HAP-1 (cell line): ENCODE measurements around the gene PDHB.

Experiments used
- DNase-seq, 2 experiments: peaks; one replicate each; pipeline ENCODE4 v3.0.0-alpha.2; 2016 to 2020; ENCODE audit warnings: low spot score in 2 of 2
- H3K27me3 ChIP-seq: fragments of 250-450 bp; sonication (Bioruptor Pico); 2 replicates; pipeline ENCODE4 v1.5.1; 2020; ENCODE audit warnings: low read depth, mild to moderate bottlenecking, moderate library complexity
- H3K36me3 ChIP-seq: fragments of 250-450 bp; sonication (Bioruptor Pico); replicated peaks from 2 replicates; pipeline ENCODE4 v1.5.1; 2020; ENCODE audit warnings: mild to moderate bottlenecking
- H3K4me1 ChIP-seq: fragments of 250-450 bp; sonication (Bioruptor Pico); 2 replicates; pipeline ENCODE4 v1.5.1; 2020; ENCODE audit warnings: mild to moderate bottlenecking
- H3K4me3 ChIP-seq: fragments of 250-450 bp; sonication (Bioruptor Pico); 2 replicates; pipeline ENCODE4 v1.5.1; 2020; ENCODE audit warnings: mild to moderate bottlenecking, moderate library complexity
- H3K9me3 ChIP-seq: fragments of 250-450 bp; sonication (Bioruptor Pico); 2 replicates; pipeline ENCODE4 v1.5.1; 2020; ENCODE audit warnings: mild to moderate bottlenecking, moderate library complexity
- in situ Hi-C: fragments of 300-500 bp; cut with MboI; formaldehyde crosslinking; loops from 3 replicates; pipeline ENCODE4 v1.14.3; 2020; ENCODE audit warnings: low sequenced_read_pairs, inconsistent platforms, mixed read lengths

Gene PDHB

DNA sequence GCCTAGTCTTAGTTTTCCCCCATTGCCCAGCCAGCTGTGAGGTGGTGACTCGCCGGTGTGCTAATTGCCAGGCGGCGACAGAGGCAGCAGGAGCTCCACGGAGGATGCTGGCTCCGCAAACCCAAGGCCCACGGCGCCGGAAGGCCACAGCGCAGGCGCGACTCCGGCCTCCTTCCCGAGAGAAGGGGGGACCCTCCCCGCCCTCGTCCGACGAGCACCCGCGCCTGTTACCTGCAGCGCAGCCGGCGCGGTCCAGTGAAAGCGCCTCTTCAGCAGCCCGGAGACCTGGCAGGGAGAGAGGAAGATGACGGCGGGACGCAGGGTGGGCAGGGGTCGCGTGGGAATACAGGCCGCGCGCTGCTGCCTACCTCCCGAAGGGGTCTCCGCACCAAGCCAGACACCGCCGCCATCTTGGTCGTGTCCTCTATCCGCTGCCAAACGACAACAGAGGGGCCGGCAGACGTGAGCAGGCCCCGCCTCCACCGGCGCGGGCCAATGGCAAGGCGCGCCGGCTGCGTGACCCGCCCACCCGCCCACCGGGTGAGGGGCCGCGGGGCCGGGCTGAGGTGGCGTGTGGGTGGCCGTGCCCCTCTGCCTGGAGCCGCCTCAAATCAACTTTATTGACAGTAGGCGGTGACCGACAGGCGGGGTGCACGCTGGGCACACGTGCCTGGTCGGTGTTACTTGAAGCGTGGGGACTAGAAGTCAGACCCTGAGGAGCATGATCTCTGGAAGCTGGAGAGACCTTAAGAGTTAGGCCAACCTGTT lies at the start of gene PDHB:
Gene PDHB, minus strand, starts transcription at position 433 of the 768 bp plus-strand sequence. Its CDS starts 23 bp downstream, at position 410.
- Histone ChIP-seq H3K27me3 (no peaks in the 10 kb centered on the region), H3K4me3 (peak within 1 kb of the TSS; percentile 99), H3K36me3 (peaks cover 35% of the 10 kb centered on the region), H3K9me3 (no peaks in the 10 kb centered on the region), H3K4me1 (peaks cover 15% of the 10 kb centered on the region)
- DNase-seq = peak; percentile 88 to 93
- in situ Hi-C loops = no loop called here

DNA sequence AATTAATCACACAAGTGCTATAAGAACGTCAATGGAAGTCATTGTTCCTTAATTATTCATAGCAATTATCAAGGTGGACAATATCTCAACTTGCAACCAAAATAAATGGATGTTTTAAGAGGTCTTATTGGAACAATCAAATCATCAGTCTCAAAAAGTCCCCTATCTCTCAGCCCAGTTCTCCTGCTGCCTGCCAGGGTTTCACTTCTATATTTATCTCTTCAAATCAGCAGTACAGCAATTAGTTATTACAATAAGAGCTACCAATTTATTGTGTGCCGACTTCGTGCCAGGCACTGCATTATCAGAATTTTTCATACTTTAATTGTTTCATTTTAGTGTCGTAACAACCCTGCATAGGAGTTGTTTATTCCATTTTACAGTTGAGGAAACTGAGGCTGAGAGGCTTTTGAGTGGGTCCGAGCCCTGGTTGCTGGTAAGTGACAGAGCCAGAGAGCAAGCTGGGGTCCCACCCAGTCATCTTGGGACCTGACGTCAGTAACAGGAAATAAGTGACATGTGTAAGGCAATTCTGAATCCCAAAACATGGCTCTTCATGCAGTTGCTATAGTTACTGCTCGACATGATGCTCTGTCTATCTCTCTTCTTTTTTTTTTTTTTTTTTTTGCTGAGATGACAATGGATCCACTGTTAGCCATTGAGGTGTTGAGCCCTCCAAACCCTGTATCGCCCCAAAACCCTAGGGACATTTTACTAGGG lies 49.4 kb upstream of the PDHB start:
- H3K4me1 ChIP-seq = no peaks in the 10 kb centered on the region
- H3K36me3 ChIP-seq = no peaks in the 10 kb centered on the region
- in situ Hi-C loops = no loop called here
- DNase-seq = no peak
- no peaks in the 10 kb centered on the region for H3K9me3 ChIP-seq
- no peak overlapping the region for H3K4me3 ChIP-seq
- peaks cover 3% of the 10 kb centered on the region; the same call in 1 of the 2 replicates for H3K27me3 ChIP-seq

GRCh38 chr3:58480309-58480708 lies 46.7 kb upstream of the PDHB start:
- Histone ChIP-seq H3K36me3 (no peaks in the 10 kb centered on the region), H3K27me3 (peaks cover 3% of the 10 kb centered on the region; the same call in 1 of the 2 replicates), H3K9me3 (no peaks in the 10 kb centered on the region), H3K4me1 (no peaks in the 10 kb centered on the region), H3K4me3 (no peak overlapping the region)
- no peak for DNase-seq
- in situ Hi-C loops = no loop called here

- DNase-seq = no peak
- Histone ChIP-seq H3K4me3 (no peak overlapping the region), H3K9me3 (no peaks in the 10 kb centered on the region), H3K27me3 (peaks cover 2% of the 10 kb centered on the region; the same call in 1 of the 2 replicates), H3K4me1 (no peaks in the 10 kb centered on the region), H3K36me3 (no peaks in the 10 kb centered on the region)
- in situ Hi-C loops = no loop called here
Measured at GRCh38 chr3:58478781-58479180, 45.1 kb upstream of the PDHB start.

DNA sequence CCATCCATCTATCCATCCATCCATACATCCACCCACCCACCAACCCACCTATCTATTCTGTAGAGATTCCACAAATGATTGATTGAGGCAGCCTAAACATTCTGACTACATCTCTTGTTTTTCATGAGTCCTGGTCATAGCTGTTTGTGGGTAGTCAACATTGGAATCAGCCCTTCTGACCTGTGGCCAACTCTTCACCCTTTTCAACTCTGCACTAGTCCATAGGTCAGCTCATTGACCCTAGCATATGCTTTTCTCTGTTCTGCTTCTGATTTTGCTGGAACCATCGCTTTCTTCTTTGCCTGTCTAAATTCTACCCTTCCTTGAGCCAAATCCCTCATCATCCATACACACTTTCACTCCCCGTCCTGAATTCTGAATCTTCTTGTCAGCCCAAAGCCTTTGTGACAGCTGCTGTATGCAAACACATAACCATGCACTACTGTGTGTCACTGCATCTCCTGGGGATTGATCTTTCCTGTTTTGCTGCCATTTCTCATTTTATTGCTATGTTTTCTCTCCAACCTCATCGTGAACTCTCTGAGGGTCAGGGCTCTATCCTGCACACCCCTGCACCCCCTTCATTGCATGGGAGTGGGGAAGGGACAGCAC lies 41.4 kb upstream of the PDHB start:
- no peak for DNase-seq
- no peaks in the 10 kb centered on the region for H3K9me3 ChIP-seq
- no peak overlapping the region for H3K4me3 ChIP-seq
- in situ Hi-C loops = no loop called here
- no peaks in the 10 kb centered on the region for H3K36me3 ChIP-seq
- no peaks in the 10 kb centered on the region for H3K27me3 ChIP-seq
- H3K4me1 ChIP-seq = peaks cover 3% of the 10 kb centered on the region; the same call in 1 of the 2 replicates

- Histone ChIP-seq H3K4me1 (peaks cover 3% of the 10 kb centered on the region; the same call in 1 of the 2 replicates), H3K36me3 (no peaks in the 10 kb centered on the region), H3K27me3 (no peaks in the 10 kb centered on the region), H3K4me3 (no peak overlapping the region), H3K9me3 (no peaks in the 10 kb centered on the region)
- DNase-seq = no peak
- in situ Hi-C loops = no loop called here
Measured at GRCh38 chr3:58474348-58474911, 40.8 kb upstream of the PDHB start.

GRCh38 chr3:58473275-58473674 lies 39.6 kb upstream of the PDHB start:
- H3K36me3 ChIP-seq = no peaks in the 10 kb centered on the region
- peaks cover 3% of the 10 kb centered on the region; the same call in 1 of the 2 replicates for H3K4me1 ChIP-seq
- H3K4me3 ChIP-seq = no peak overlapping the region
- no peaks in the 10 kb centered on the region for H3K27me3 ChIP-seq
- in situ Hi-C loops = no loop called here
- H3K9me3 ChIP-seq = no peaks in the 10 kb centered on the region
- no peak for DNase-seq

DNA sequence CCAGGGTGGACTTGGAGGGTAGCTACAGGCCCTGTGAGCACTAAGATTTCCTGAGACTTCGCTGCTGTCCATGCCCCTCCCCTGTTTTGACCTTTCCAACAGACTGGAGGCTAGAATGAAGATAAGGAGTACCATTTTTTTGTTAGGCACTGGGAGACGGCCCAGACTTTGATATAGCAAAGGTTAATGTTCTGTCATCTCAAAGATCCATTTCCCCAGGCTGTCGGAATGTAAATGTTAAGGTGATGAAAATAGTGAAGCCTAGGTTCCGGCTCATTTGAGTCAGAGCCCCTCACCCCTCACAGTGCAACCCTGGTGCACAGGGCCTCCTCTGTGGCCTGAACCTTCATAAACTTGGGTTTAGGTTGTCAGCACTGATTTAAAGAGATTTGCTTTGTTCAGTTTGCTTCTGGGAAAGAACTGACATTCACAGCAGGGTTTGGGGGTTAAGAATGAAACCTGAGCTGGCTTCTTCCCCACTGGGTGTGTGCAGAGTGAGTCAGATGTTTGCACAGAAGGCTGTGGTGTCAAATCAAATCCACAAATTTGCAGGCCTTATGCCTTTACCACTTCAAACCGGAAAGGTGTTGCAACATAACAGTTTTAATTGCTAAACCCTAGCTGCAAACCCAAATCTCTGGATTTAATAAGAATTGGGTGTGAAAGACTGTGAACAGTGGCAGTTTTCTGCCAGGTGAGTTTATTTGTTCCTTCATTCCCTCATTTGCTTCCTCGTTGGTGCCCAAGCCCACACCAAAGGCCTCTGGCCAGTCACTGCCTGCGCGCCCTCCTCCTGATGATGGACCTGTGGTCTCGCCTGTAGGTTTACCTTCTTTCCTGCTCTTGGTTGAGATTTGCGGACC lies 37.6 kb upstream of the PDHB start:
- DNase-seq = no peak
- Histone ChIP-seq H3K9me3 (no peaks in the 10 kb centered on the region), H3K4me3 (no peak overlapping the region), H3K36me3 (no peaks in the 10 kb centered on the region), H3K27me3 (no peaks in the 10 kb centered on the region), H3K4me1 (peaks cover 3% of the 10 kb centered on the region; the same call in 1 of the 2 replicates)
- in situ Hi-C loops = no loop called here

GRCh38 chr3:58470363-58471024 lies 36.9 kb upstream of the PDHB start:
- H3K27me3 ChIP-seq = no peaks in the 10 kb centered on the region
- H3K9me3 ChIP-seq = no peaks in the 10 kb centered on the region
- peaks cover 3% of the 10 kb centered on the region; the same call in 1 of the 2 replicates for H3K4me1 ChIP-seq
- in situ Hi-C loops = no loop called here
- H3K4me3 ChIP-seq = no peak overlapping the region
- no peak for DNase-seq
- H3K36me3 ChIP-seq = no peaks in the 10 kb centered on the region

GRCh38 chr3:58469096-58469495 lies 35.5 kb upstream of the PDHB start:
- DNase-seq = no peak
- Histone ChIP-seq H3K4me3 (no peak overlapping the region), H3K4me1 (peaks cover 3% of the 10 kb centered on the region; the same call in 1 of the 2 replicates), H3K36me3 (no peaks in the 10 kb centered on the region), H3K9me3 (no peaks in the 10 kb centered on the region), H3K27me3 (no peaks in the 10 kb centered on the region)
- in situ Hi-C loops = no loop called here

DNA sequence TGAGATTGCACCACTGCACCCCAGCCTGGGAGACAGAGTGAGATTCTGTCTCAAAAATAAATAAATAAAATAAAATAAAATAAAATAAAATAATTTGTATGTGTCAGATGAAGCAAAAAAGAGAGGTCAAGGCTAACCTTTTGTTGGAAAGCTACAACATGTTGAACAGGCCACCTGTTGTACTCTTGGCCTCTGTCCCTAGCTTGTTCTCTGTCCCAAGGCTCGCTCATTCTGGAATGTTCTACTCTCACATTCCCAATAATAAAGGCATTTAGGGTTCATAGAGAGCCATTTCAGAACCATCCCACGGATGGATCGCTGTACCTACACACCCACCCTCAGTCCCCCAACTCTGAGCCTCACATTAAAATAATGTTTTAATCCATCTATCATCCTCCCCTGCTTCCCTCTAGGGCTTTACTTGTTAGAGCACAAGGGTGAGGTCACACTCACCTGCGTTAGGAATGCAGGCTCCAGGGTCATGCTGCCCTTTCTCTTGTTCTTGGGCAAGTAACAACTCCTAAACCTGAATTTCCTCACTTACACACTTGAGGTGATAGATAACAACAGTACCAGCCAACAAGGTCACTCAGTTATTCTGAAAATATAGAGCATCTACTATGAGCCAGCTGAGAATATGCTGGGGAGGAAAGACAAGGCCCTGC lies 33.4 kb upstream of the PDHB start:
- in situ Hi-C loops = no loop called here
- H3K36me3 ChIP-seq = no peaks in the 10 kb centered on the region
- no peak overlapping the region for H3K4me3 ChIP-seq
- no peaks in the 10 kb centered on the region for H3K27me3 ChIP-seq
- no peaks in the 10 kb centered on the region for H3K9me3 ChIP-seq
- DNase-seq = no peak
- H3K4me1 ChIP-seq = peaks cover 7% of the 10 kb centered on the region; the same call in 1 of the 2 replicates

DNA sequence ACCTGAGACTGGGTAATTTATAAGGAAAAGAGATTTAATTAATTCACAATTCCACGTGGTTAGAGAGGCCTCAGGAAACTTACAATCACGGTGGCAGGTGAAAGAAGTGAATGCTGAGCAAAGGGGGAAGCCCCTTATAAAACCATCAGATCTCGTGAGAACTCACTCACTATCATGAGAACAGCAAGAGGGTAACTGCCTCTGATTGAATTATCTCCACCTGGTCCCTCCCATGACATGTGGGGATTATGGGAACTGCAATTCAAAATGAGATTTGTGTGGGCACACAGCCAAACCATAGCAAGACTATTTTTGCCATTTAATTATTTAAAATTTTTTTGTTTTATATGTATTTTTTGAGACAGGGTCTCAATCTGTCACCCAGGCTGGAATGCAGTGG lies 31.2 kb upstream of the PDHB start:
- in situ Hi-C loops = no loop called here

More for the DNA sequence above, 31.2 kb upstream of the PDHB start:
- H3K36me3 ChIP-seq = no peaks in the 10 kb centered on the region
- no peak overlapping the region for H3K4me3 ChIP-seq
- no peaks in the 10 kb centered on the region for H3K27me3 ChIP-seq
- H3K4me1 ChIP-seq = peaks cover 3% of the 10 kb centered on the region; the same call in 1 of the 2 replicates
- no peak for DNase-seq
- H3K9me3 ChIP-seq = no peaks in the 10 kb centered on the region
